HUES6 (cell line): ENCODE data around the gene OBP2A.
"Not testable (repeated sequence)": the region's sequence is repeated elsewhere in the genome, so short reads cannot be mapped to it uniquely, and the experiment has no call there.

Source experiments
- H3K27ac ChIP-seq: 2 replicates; pipeline ENCODE4 v1.7.0; 2013; ENCODE audit warnings: low read depth, mild to moderate bottlenecking, low read length, inconsistent platforms
- H3K27me3 ChIP-seq: 2 replicates; pipeline ENCODE4 v1.6.1; 2013; ENCODE audit warnings: low read length; ENCODE audit not compliant: control insufficient read depth, insufficient read depth
- H3K36me3 ChIP-seq: 2 replicates; pipeline ENCODE4 v1.6.1; 2013; ENCODE audit warnings: low read length; ENCODE audit not compliant: control insufficient read depth, insufficient read depth
- H3K4me1 ChIP-seq: 2 replicates; pipeline ENCODE4 v1.6.1; 2013; ENCODE audit warnings: low read length; ENCODE audit not compliant: control insufficient read depth, insufficient read depth
- H3K4me3 ChIP-seq: 2 replicates; pipeline ENCODE4 v1.5.1; 2013; ENCODE audit warnings: low read depth, low read length
- H3K9ac ChIP-seq: one replicate; pipeline ENCODE4 v1.6.1; 2013; ENCODE audit warnings: mild to moderate bottlenecking, low read length
- H3K9me3 ChIP-seq: 2 replicates; pipeline ENCODE4 v1.6.1; 2013; ENCODE audit warnings: low read depth, low read length; ENCODE audit not compliant: control insufficient read depth, insufficient read depth

OBP2A gene

DNA sequence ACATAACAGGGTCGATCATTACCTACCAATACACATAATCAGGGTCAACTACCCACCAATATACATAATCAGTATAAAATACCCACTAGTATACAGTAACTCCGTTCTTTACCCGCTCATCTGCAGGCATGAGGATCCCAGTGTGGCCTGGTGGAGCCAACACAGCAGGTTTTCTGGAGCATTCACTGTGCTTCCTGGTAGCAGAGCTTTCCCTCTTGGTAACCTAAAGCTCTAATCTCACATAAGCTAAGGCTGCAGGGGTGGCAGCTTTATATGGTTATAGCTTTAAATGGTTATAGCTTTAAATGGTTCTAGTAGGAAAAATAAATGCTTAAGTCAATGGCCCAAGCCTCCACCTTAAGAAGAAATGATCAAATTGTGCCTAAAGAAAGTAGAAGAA, 12.8 kb upstream of the OBP2A start:
- no peaks in the 10 kb centered on the region for H3K36me3 ChIP-seq
- no peaks in the 10 kb centered on the region for H3K9me3 ChIP-seq
- H3K27ac ChIP-seq = no peak overlapping the region
- no peak overlapping the region for H3K4me3 ChIP-seq
- peaks cover 8% of the 10 kb centered on the region; the same call in 1 of the 2 replicates for H3K4me1 ChIP-seq
- no peak overlapping the region for H3K9ac ChIP-seq
- H3K27me3 ChIP-seq = peaks cover 3% of the 10 kb centered on the region; the same call in 1 of the 2 replicates

DNA sequence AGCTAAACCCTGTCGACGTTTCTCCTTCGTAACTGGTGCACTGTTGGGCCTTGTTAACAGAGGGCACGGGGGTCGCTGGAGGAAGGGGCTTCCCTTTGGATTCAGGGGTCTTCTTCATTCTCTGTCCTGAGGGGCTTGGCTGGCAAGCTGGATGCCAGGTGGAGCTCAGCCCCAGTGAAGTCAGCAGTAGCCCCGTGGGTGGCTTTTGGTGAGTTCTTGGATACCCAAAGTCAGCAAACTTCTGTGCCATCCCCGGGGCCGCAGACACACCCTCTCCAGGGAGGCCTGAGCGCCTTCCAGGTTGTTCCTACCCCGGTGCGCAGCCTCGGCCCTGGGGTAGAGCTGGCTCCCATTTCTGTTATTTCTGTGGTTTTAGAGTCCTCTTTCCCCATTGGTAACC, 12.3 kb upstream of the OBP2A start:
- H3K27me3 ChIP-seq = peaks cover 3% of the 10 kb centered on the region; the same call in 1 of the 2 replicates
- no peak overlapping the region for H3K27ac ChIP-seq
- no peak overlapping the region for H3K4me3 ChIP-seq
- H3K9me3 ChIP-seq = no peaks in the 10 kb centered on the region
- no peaks in the 10 kb centered on the region for H3K36me3 ChIP-seq
- H3K9ac ChIP-seq = no peak overlapping the region
- H3K4me1 ChIP-seq = peaks cover 8% of the 10 kb centered on the region; the same call in 1 of the 2 replicates

DNA sequence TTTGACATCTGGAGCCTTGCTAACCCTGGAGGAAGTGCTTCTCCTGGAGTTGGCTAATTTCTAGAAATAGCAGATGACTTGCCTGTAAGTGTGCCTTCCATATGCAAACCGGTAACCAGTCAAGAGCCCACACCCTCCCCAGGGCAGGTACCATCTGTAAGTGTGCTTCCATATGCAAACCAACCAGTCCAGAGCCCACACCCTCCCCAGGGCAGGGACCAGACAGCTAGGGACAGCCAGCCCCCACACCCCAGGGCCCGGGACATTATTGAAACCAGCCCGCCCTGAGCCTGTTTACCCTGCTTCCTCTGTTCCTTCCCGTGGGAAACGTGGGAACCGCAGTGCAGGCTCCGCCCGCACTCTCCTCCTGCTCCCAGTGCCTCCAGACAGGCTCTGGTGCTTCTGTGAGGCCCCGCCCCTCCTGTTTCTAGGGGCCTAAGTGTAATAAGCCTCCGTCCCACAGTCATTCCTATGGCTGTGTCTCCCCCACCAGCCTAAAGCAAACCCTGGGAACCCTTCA, 11.7 kb upstream of the OBP2A start:
- H3K9ac ChIP-seq, H3K9me3 ChIP-seq, H3K27ac ChIP-seq, H3K27me3 ChIP-seq, H3K4me3 ChIP-seq, H3K4me1 ChIP-seq, H3K36me3 ChIP-seq: not testable (repeated sequence)

DNA sequence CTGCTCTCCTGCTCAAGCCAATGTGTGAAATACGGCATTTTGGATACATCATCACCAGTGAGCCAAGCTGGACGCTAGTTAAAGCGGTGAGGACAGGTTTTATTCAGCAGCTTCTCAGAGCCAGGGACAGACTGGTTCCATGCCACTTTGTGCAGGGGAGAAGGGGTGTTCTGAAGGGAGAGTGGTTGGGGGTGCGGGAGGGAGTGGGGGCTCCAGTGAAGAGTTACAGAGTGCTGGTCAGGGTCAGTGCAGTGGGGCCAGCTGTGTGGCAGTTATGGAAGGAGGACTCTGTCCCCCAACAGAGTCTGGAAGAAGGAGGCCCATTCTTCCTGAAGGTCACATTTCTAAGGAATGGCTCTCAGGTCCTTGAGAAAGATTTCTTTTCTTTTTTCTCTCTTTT, 11.1 kb upstream of the OBP2A start:
- H3K36me3 ChIP-seq, H3K4me1 ChIP-seq, H3K27ac ChIP-seq, H3K27me3 ChIP-seq, H3K4me3 ChIP-seq, H3K9me3 ChIP-seq, H3K9ac ChIP-seq: not testable (repeated sequence)

DNA sequence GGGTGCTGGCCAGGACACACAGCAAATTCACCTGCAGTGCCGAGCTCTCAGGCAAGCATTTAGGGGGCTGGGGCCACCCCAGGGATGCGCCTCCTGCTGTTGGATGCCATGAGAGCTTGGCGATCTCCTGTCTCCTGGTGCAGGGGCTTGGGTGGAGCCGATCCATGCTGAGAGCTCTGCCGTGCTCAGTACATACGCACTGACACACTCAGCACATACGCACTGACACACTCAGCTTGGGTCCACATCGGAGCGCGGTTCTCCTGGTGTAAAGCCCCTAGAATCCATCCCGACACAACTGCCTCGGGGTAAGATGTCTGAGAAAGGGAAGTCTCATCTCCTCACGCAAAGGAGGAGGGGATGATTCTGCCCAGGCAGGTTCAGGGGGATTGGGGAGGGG, 10.3 kb upstream of the OBP2A start:
- not testable (repeated sequence) for H3K36me3 ChIP-seq, H3K9ac ChIP-seq, H3K27ac ChIP-seq, H3K9me3 ChIP-seq, H3K27me3 ChIP-seq, H3K4me3 ChIP-seq, H3K4me1 ChIP-seq

DNA sequence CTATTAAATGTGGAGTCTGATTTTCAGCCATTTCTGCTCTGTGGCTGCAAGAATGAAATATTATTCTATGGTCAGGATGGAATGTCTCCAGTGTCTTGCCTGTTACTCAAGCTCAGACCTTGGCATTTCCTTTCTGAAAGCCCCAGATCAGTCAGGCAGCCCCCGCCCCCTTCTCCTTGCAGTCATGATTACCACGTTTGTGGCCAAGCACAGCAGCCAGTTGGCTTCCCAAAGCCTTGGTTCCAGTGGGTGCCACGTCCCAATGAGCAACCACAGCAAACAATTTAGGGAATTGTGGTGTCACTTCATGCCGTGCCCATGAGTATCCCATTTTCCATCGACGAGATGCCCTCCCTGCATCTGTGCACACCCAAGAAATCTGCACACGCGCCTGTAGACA, 9.7 kb upstream of the OBP2A start:
- no peak overlapping the region for H3K9ac ChIP-seq
- no peak overlapping the region for H3K27ac ChIP-seq
- H3K36me3 ChIP-seq = no peaks in the 10 kb centered on the region
- H3K9me3 ChIP-seq = no peaks in the 10 kb centered on the region
- H3K4me3 ChIP-seq = no peak overlapping the region
- H3K27me3 ChIP-seq = peaks cover 7% of the 10 kb centered on the region; the same call in 1 of the 2 replicates
- H3K4me1 ChIP-seq = peaks cover 8% of the 10 kb centered on the region; the same call in 1 of the 2 replicates

DNA sequence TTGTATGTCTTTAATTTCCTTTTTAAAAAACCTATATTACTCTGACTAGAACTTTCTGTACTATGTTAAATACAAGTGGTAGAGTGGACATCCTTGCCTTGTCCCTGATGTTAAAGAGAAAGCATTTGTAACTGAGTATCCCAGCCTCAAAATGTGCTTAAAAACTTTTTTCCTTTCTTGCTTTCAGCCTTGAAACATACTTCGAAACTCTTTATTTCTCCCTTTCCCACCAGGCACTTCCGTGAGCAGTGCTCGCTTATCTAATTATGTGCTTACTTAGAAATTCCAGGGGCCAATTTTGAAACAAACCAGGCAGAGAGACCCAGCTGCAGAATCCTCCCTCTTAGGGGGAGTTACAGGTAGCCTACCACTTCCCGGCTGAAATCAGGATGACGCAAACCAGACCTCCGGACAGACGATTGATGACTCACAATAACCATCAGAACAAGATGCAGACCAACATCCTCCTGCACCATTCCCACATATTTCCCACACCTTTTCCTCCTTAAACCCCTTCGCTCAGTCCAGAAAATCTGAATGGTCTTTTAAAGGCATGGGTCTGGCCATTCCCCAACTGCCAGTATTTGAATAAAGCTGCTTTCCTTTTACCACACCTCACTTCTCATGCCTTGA, 2.5 kb upstream of the OBP2A start:
- H3K27ac ChIP-seq, H3K4me3 ChIP-seq, H3K4me1 ChIP-seq, H3K36me3 ChIP-seq, H3K9me3 ChIP-seq, H3K9ac ChIP-seq, H3K27me3 ChIP-seq: not testable (repeated sequence)

DNA sequence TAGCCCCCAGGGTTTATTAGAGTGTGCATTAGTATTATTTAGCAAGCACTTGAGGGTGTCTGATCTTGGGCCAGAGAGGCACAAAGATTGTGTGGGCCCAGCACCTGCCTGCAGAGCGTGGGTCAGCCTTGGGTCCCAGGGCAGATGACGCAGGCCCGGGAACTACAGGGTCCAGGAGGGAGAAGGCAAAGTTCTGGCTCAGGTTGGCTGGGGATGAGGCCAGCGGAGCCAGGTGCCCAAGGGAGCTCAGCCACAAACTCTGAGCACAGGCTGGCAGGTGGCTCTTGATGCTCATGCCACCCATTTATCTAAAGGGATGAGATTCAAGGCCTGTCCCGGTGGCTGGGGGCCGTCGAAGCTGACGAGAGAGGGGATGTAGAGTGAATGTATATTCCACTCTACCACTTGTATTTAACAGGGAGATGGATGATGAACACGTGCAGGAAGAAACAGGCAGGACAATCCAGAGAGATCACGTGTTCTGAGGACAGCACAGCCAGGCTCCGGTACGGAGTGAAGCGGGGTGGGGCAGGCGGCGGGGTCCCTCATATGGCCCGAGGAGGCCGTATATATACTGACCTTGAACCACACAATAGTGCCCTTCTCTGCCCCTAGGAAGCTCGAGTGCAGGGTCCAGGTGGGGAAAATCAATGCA, 818 bp upstream of the OBP2A start:
- H3K36me3 ChIP-seq = no peaks in the 10 kb centered on the region
- H3K9ac ChIP-seq = no peak overlapping the region
- no peaks in the 10 kb centered on the region for H3K4me1 ChIP-seq
- no peaks in the 10 kb centered on the region for H3K27me3 ChIP-seq
- H3K4me3 ChIP-seq = no peak overlapping the region
- H3K9me3 ChIP-seq = no peaks in the 10 kb centered on the region
- no peak overlapping the region for H3K27ac ChIP-seq

DNA sequence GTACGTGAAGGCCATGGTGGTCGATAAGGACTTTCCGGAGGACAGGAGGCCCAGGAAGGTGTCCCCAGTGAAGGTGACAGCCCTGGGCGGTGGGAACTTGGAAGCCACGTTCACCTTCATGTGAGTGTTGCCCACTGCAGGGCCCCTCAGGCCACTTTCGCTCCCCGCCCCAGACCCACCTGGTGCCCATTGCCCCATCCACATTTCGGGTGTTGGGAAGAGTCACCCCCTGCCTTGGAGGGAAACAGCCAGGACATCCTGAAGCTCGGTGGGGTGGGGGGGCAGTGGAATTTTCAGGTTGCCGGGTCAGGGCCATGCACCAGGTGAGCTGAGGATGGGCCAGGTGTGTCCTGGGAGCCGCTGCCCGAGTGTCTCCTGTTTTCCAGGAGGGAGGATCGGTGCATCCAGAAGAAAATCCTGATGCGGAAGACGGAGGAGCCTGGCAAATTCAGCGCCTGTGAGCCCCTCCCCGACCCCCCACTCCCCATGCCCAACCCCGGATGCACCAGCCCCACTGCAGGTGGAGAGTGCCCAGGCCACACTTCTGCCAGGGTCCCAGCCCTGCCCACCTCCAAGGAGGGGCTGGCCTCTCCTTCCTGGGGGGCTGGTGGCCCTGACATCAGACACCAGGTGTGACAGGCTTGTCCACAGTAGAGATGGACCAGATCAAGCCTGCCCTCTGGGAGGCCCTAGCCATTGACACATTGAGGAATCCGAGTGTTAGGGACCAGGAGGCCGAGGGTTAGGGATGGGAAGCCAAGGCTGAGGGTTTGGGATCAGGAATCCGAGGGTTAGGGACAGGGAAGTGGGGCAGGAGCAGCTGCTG, 1.1 kb downstream of the OBP2A start:
- H3K4me1 ChIP-seq, H3K27ac ChIP-seq, H3K27me3 ChIP-seq, H3K36me3 ChIP-seq, H3K9ac ChIP-seq, H3K4me3 ChIP-seq, H3K9me3 ChIP-seq: not testable (repeated sequence)

DNA sequence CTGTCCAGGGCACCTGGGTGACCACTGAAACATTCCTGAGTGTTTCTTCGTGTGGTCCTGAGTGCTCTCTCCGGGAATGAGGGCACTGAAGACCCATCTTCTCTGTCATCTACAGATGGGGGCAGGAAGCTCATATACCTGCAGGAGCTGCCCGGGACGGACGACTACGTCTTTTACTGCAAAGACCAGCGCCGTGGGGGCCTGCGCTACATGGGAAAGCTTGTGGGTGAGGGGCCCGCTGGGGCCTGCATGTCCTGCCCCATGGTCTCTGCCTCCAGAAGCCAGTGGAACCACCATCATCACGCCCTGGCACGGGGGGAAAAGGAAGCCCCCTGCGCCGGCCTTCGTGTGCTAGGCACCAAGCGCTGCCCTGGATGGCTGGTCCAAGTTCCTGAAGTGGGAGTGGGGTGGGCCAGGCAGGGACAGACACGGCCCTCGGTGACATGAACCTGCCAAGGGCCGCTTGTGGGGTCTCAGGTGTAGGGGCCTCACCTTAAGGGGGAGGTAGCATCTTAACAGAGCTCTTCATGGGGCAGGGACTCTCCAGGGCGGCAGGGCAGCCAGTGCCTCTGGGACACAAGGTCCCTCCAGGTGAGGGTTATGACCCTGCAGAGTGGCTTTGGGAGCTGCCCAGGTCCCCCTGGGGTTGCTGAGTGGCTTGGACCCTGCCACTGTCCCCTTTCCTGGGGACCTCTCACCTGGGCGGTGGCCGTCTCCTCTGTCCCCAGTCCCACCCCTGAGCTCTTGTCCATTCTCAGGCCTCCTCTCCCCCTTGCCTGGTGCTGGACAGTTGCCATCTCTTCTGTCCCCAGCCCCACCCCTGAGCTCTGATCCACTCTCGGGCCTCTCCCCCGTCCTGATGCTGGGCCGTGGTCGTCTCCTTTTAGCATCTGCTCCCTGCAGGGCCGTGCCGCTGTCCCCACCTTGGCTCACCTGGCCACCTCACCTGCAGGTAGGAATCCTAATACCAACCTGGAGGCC, 2.1 kb downstream of the OBP2A start:
- Histone ChIP-seq H3K4me3 (no peak overlapping the region), H3K27ac (no peak overlapping the region), H3K9ac (no peak overlapping the region), H3K27me3 (no peaks in the 10 kb centered on the region), H3K4me1 (no peaks in the 10 kb centered on the region; the same call in 1 of the 2 replicates), H3K9me3 (no peaks in the 10 kb centered on the region), H3K36me3 (no peaks in the 10 kb centered on the region)
